T-cell (primary cell): ENCODE results near the gene UBA52. TPM values are rescaled to one million over a fixed set of nuclear protein-coding genes. Genes with fewer than 3 reads are reported as not detected.

Experiments used
- ATAC-seq, 4 experiments: fragments of 200-7000 bp in 3 of 4; fragments of 150-1000 bp in 1 of 4; cut with Tn5 transposase; replicated peaks in 1 of 4; 1 replicate in 3 of 4; 2 replicates in 1 of 4; pipeline ENCODE4 v1.10.0; 2021; ENCODE audit warnings: moderate library complexity in 3 of 4, mild to moderate bottlenecking in 2 of 4, moderate number of reproducible peaks in 1 of 4
- CTCF ChIA-PET, 2 donors: fragments of 300-600 bp; sonication (Branson Sonifier 250); formaldehyde crosslinking; loops; one replicate each; lab custom pipeline; 2022; ENCODE audit warnings: antibody characterized with exemption in 2 of 2; lab: Charles Lee
- POLR2A ChIA-PET, 2 donors: fragments of 300-600 bp; sonication (Branson Sonifier 250); formaldehyde crosslinking; loops; one replicate each; lab custom pipeline; 2022; ENCODE audit warnings: antibody characterized with exemption in 2 of 2; lab: Charles Lee
- DNase-seq, 35 experiments: peaks; one replicate each; pipeline versions ENCODE4 v3.0.0 to v3.0.0-alpha.2; 2013 to 2023
- H3K27ac ChIP-seq: one replicate; pipeline ENCODE4 v1.5.1; 2013; ENCODE audit warnings: low read length
- H3K27me3 ChIP-seq, 2 experiments: replicated peaks in 1 of 2; 1 replicate in 1 of 2; 2 replicates in 1 of 2; pipeline versions ENCODE4 v1.6.1 to v1.7.0; 2013; ENCODE audit warnings: low read length in 1 of 2, mixed read lengths in 1 of 2; ENCODE audit not compliant: control insufficient read depth in 2 of 2, insufficient read depth in 2 of 2; ENCODE audit errors: extremely low read depth in 1 of 2
- H3K36me3 ChIP-seq, 2 donors: 1 replicate in 1 of 2; 2 replicates in 1 of 2; pipeline versions ENCODE4 v1.6.1 to v1.7.0; 2013; ENCODE audit warnings: low read length in 1 of 2; ENCODE audit not compliant: control insufficient read depth in 2 of 2, insufficient read depth in 1 of 2; ENCODE audit errors: extremely low read depth in 1 of 2
- H3K4me1 ChIP-seq, 2 experiments: 1 replicate in 1 of 2; 2 replicates in 1 of 2; pipeline versions ENCODE4 v1.6.1 to v1.7.0; 2013; ENCODE audit warnings: low read length in 2 of 2, mixed read lengths in 1 of 2; ENCODE audit not compliant: insufficient read depth in 2 of 2, control insufficient read depth in 1 of 2; ENCODE audit errors: extremely low read depth in 1 of 2
- H3K4me3 ChIP-seq, 2 donors: 1 replicate in 1 of 2; 2 replicates in 1 of 2; pipeline versions ENCODE4 v1.5.1 to v1.7.0; 2013; ENCODE audit warnings: mild to moderate bottlenecking in 2 of 2, low read length in 1 of 2, moderate library complexity in 1 of 2; ENCODE audit not compliant: control insufficient read depth in 1 of 2; ENCODE audit errors: extremely low read depth in 1 of 2
- H3K9me3 ChIP-seq: 2 replicates; pipeline ENCODE4 v1.7.0; 2013
- H3K27ac Mint-ChIP-seq, 2 donors: one replicate each; pipeline ENCODE4 v1.8.0; 2020 to 2021; ENCODE audit warnings: mild to moderate bottlenecking in 2 of 2, mixed read lengths in 2 of 2
- H3K27me3 Mint-ChIP-seq, 2 donors: one replicate each; pipeline ENCODE4 v1.8.0; 2021 to 2022; ENCODE audit warnings: mixed read lengths in 2 of 2
- H3K36me3 Mint-ChIP-seq: one replicate; pipeline ENCODE4 v1.8.0; 2021; ENCODE audit warnings: mixed read lengths
- H3K4me1 Mint-ChIP-seq, 3 donors: one replicate each; pipeline ENCODE4 v1.8.0; 2020 to 2022; ENCODE audit warnings: mixed read lengths in 3 of 3, mild to moderate bottlenecking in 1 of 3
- H3K4me3 Mint-ChIP-seq, 3 donors: one replicate each; pipeline ENCODE4 v1.8.0; 2020 to 2022; ENCODE audit warnings: mild to moderate bottlenecking in 3 of 3, mixed read lengths in 3 of 3, moderate library complexity in 3 of 3
- H3K9me3 Mint-ChIP-seq, 3 donors: one replicate each; pipeline ENCODE4 v1.8.0; 2020 to 2022; ENCODE audit warnings: mixed read lengths in 3 of 3
- WGBS: methylation state at CpG from one replicate; pipeline ENCODE4 v1.1.5; 2013; ENCODE audit warnings: missing lambda C conversion rate; ENCODE audit not compliant: insufficient coverage; 5-methylcytosine and 5-hydroxymethylcytosine counted together
- total RNA-seq, 35 experiments: library from RNA in 6 of 35; stranded (reverse) in 6 of 35; fragments of 120-200 nt in 1 of 35; gene quantifications; one replicate each; pipeline versions ENCODE4 v1.2.1 to v1.2.4 and lab custom pipeline; 2013 to 2026

Gene UBA52
- total RNA-seq, 5 donors from 2014 or later (not counting 1 experiment from before 2014, with no cell fraction given), result 1,917 to 2,053 (median 1,972) TPM

GRCh38 chr19:18626906-18627305 is 55.2 kb downstream of the UBA52 start:
- Histone ChIP-seq H3K9me3 (no peaks in the 10 kb centered on the region), H3K27ac (no peak overlapping the region), H3K36me3 (no peaks in the 10 kb centered on the region), H3K4me3 (no peak overlapping the region), H3K4me1 (no peaks in the 10 kb centered on the region), H3K27me3 (peaks cover 0 to 18% of the 10 kb centered on the region in 2 experiments)
- 70% methylated on average over 2 of the region's 2 CpGs for WGBS
- no peaks in the 10 kb centered on the region for H3K36me3 Mint-ChIP-seq
- H3K27ac Mint-ChIP-seq, result no peak overlapping the region
- POLR2A ChIA-PET, result no interaction called here
- peaks cover 3 to 8% of the 10 kb centered on the region in 2 donors for H3K27me3 Mint-ChIP-seq
- H3K4me3 Mint-ChIP-seq, result no peak overlapping the region
- no peaks in the 10 kb centered on the region for H3K4me1 Mint-ChIP-seq
- CTCF ChIA-PET, result no interaction called here
- DNase-seq (no peak), ATAC-seq (no peak)
- H3K9me3 Mint-ChIP-seq, result no peaks in the 10 kb centered on the region

Other genes with a start within 250 kb of the UBA52 start
- 10 to 100 TPM; 58.5 to 82.7 (median 69.1) TPM for gene LSM4, start 248.8 kb upstream of the UBA52 start, total RNA-seq
- 10 to 100 TPM; 35.7 to 52.6 (median 45.1) TPM for gene PGPEP1, start 231.3 kb upstream of the UBA52 start, total RNA-seq
- gene GDF15, start 185.7 kb upstream of the UBA52 start, total RNA-seq, result 1 to 10 TPM in 3 of 5 donors, not detected in 2; 1.5 to 1.7 (median 1.5) TPM
- gene LRRC25, start 174.2 kb upstream of the UBA52 start, total RNA-seq, result under 1 TPM in 3 of 5 donors, not detected in 2; 0.16 to 0.33 (median 0.30) TPM
- 100 to 1,000 TPM in 4 of 5 donors, 10 to 100 TPM in 1; 71.3 to 127 (median 102) TPM for gene SSBP4, start 152.5 kb upstream of the UBA52 start, total RNA-seq
- 10 to 100 TPM; 38.3 to 59.8 (median 55.0) TPM for gene ISYNA1, start 133.7 kb upstream of the UBA52 start, total RNA-seq
- gene ELL, start 49.8 kb upstream of the UBA52 start, total RNA-seq, result 10 to 100 TPM; 27.2 to 46.4 (median 33.4) TPM
- 100 to 1,000 TPM; 158 to 282 (median 244) TPM for gene FKBP8, start 28.3 kb upstream of the UBA52 start, total RNA-seq
- 100 to 1,000 TPM in 1 of 5 donors, 10 to 100 TPM in 4; 73.1 to 112 (median 95.8) TPM for gene KXD1, start 14.0 kb upstream of the UBA52 start, total RNA-seq
- gene REX1BD, start 16.9 kb downstream of the UBA52 start, total RNA-seq, result 100 to 1,000 TPM in 4 of 5 donors, 10 to 100 TPM in 1; 91.8 to 166 (median 150) TPM
- gene CRLF1, start 34.9 kb downstream of the UBA52 start, total RNA-seq, result under 1 TPM in 2 of 5 donors, not detected in 3; 0.56 to 0.73 TPM
- gene TMEM59L, start 41.0 kb downstream of the UBA52 start, total RNA-seq, result under 1 TPM in 2 of 5 donors, not detected in 3; 0.38 to 0.40 TPM
- gene KLHL26, start 65.2 kb downstream of the UBA52 start, total RNA-seq, result 10 to 100 TPM in 4 of 5 donors, 1 to 10 TPM in 1; 8.8 to 16.4 (median 14.1) TPM
- gene CRTC1, start 111.8 kb downstream of the UBA52 start, total RNA-seq, result 10 to 100 TPM; 19.6 to 26.9 (median 25.0) TPM
- not detected for gene COMP, start 219.4 kb downstream of the UBA52 start, total RNA-seq